Activated T-cell treated with anti-CD3 and anti-CD28 coated beads, Interleukin-2, amount 50 U/mL, for 4 hours (primary cell): Measurements from ENCODE around the gene SORCS3. TPM values are rescaled to one million over a fixed set of nuclear protein-coding genes. Genes with fewer than 3 reads are reported as not detected.

ENCODE experiments used
- ATAC-seq, 2 donors: fragments of 200-7000 bp; cut with Tn5 transposase; one replicate each; pipeline ENCODE4 v1.10.0; 2021
- DNase-seq: peaks from one replicate; pipeline ENCODE4 v3.0.0-alpha.2; 2020
- H3K27me3 Mint-ChIP-seq: one replicate; pipeline ENCODE4 v1.8.0; 2021; ENCODE audit warnings: low read depth, mixed read lengths
- H3K36me3 Mint-ChIP-seq: one replicate; pipeline ENCODE4 v1.8.0; 2022; ENCODE audit warnings: mixed read lengths; ENCODE audit not compliant: insufficient read depth
- H3K4me1 Mint-ChIP-seq: one replicate; pipeline ENCODE4 v1.8.0; 2021; ENCODE audit warnings: low read depth, mixed read lengths
- H3K4me3 Mint-ChIP-seq: one replicate; pipeline ENCODE4 v1.8.0; 2021; ENCODE audit warnings: mild to moderate bottlenecking, moderate library complexity, mixed read lengths
- H3K9me3 Mint-ChIP-seq: one replicate; pipeline ENCODE4 v1.8.0; 2021; ENCODE audit warnings: mixed read lengths
- total RNA-seq, 3 donors: library from RNA; stranded (reverse); gene quantifications; one replicate each; pipeline ENCODE4 v1.2.1, GENCODE V29; 2021

The SORCS3 gene
- total RNA-seq, 3 donors from 2014 or later = not detected

- no peaks in the 10 kb centered on the region for H3K9me3 Mint-ChIP-seq
- H3K27me3 Mint-ChIP-seq = no peaks in the 10 kb centered on the region
- no peak overlapping the region for H3K4me3 Mint-ChIP-seq
- no peak for ATAC-seq
- peaks cover 2% of the 10 kb centered on the region for H3K36me3 Mint-ChIP-seq
- H3K4me1 Mint-ChIP-seq = peaks cover under 1% of the 10 kb centered on the region
- no peak for DNase-seq
These were observed 262.3 kb downstream of the SORCS3 start for GRCh38 chr10:104903433-104903832.

- Mint-ChIP-seq H3K4me3 (no peak overlapping the region), H3K27me3 (no peaks in the 10 kb centered on the region), H3K4me1 (peaks cover 11% of the 10 kb centered on the region), H3K9me3 (no peaks in the 10 kb centered on the region), H3K36me3 (peaks cover 2% of the 10 kb centered on the region)
- ATAC-seq (no peak), DNase-seq (no peak)
These were observed 263.7 kb downstream of the SORCS3 start for GRCh38 chr10:104904753-104905323.

- peaks cover 2% of the 10 kb centered on the region for H3K36me3 Mint-ChIP-seq
- peaks cover 11% of the 10 kb centered on the region for H3K4me1 Mint-ChIP-seq
- ATAC-seq (no peak), DNase-seq (no peak)
- H3K9me3 Mint-ChIP-seq = no peaks in the 10 kb centered on the region
- no peak overlapping the region for H3K4me3 Mint-ChIP-seq
- H3K27me3 Mint-ChIP-seq = no peaks in the 10 kb centered on the region
These were observed 265.0 kb downstream of the SORCS3 start for GRCh38 chr10:104906112-104906511.

GRCh38 chr10:104907521-104907920 is 266.4 kb downstream of the SORCS3 start:
- H3K4me1 Mint-ChIP-seq = peaks cover 11% of the 10 kb centered on the region
- ATAC-seq (no peak), DNase-seq (no peak)
- H3K27me3 Mint-ChIP-seq = no peaks in the 10 kb centered on the region
- peaks cover 2% of the 10 kb centered on the region for H3K36me3 Mint-ChIP-seq
- H3K9me3 Mint-ChIP-seq = no peaks in the 10 kb centered on the region
- H3K4me3 Mint-ChIP-seq = no peak overlapping the region

GRCh38 chr10:104908581-104908980 is 267.5 kb downstream of the SORCS3 start:
- no peak for DNase-seq
- no peaks in the 10 kb centered on the region for H3K36me3 Mint-ChIP-seq
- H3K27me3 Mint-ChIP-seq = no peaks in the 10 kb centered on the region
- H3K4me1 Mint-ChIP-seq = peaks cover 11% of the 10 kb centered on the region
- ATAC-seq = no peak
- H3K4me3 Mint-ChIP-seq = no peak overlapping the region
- no peaks in the 10 kb centered on the region for H3K9me3 Mint-ChIP-seq

- Mint-ChIP-seq H3K27me3 (no peaks in the 10 kb centered on the region), H3K9me3 (no peaks in the 10 kb centered on the region), H3K4me3 (no peak overlapping the region), H3K36me3 (no peaks in the 10 kb centered on the region), H3K4me1 (peaks cover 11% of the 10 kb centered on the region)
- DNase-seq = no peak
- ATAC-seq = no peak
These were observed 269.6 kb downstream of the SORCS3 start for GRCh38 chr10:104910712-104911111.

- Mint-ChIP-seq H3K36me3 (no peaks in the 10 kb centered on the region), H3K4me3 (no peak overlapping the region), H3K4me1 (peaks cover 11% of the 10 kb centered on the region), H3K27me3 (no peaks in the 10 kb centered on the region), H3K9me3 (no peaks in the 10 kb centered on the region)
- ATAC-seq (no peak), DNase-seq (no peak)
These were observed 272.3 kb downstream of the SORCS3 start for GRCh38 chr10:104913390-104913789.

GRCh38 chr10:104920476-104920875 is 279.4 kb downstream of the SORCS3 start:
- Mint-ChIP-seq H3K4me3 (no peak overlapping the region), H3K36me3 (no peaks in the 10 kb centered on the region), H3K27me3 (peaks cover 2% of the 10 kb centered on the region), H3K4me1 (peaks cover 2% of the 10 kb centered on the region), H3K9me3 (no peaks in the 10 kb centered on the region)
- no peak for DNase-seq
- no peak for ATAC-seq

GRCh38 chr10:104921763-104922162 is 280.7 kb downstream of the SORCS3 start:
- Mint-ChIP-seq H3K4me1 (peaks cover 2% of the 10 kb centered on the region), H3K27me3 (peaks cover 2% of the 10 kb centered on the region), H3K4me3 (no peak overlapping the region), H3K9me3 (no peaks in the 10 kb centered on the region), H3K36me3 (no peaks in the 10 kb centered on the region)
- DNase-seq = no peak
- no peak for ATAC-seq

GRCh38 chr10:104922810-104923209 is 281.7 kb downstream of the SORCS3 start:
- Mint-ChIP-seq H3K4me3 (no peak overlapping the region), H3K9me3 (no peaks in the 10 kb centered on the region), H3K4me1 (peaks cover 2% of the 10 kb centered on the region), H3K27me3 (peaks cover 3% of the 10 kb centered on the region), H3K36me3 (no peaks in the 10 kb centered on the region)
- no peak for ATAC-seq
- no peak for DNase-seq

GRCh38 chr10:104923501-104923900 is 282.4 kb downstream of the SORCS3 start:
- H3K4me1 Mint-ChIP-seq = peaks cover 2% of the 10 kb centered on the region
- peaks cover 5% of the 10 kb centered on the region for H3K27me3 Mint-ChIP-seq
- H3K36me3 Mint-ChIP-seq = no peaks in the 10 kb centered on the region
- no peaks in the 10 kb centered on the region for H3K9me3 Mint-ChIP-seq
- no peak for ATAC-seq
- H3K4me3 Mint-ChIP-seq = no peak overlapping the region
- DNase-seq = no peak

GRCh38 chr10:104924101-104924795 is 283.2 kb downstream of the SORCS3 start:
- Mint-ChIP-seq H3K4me1 (peaks cover 2% of the 10 kb centered on the region), H3K9me3 (no peaks in the 10 kb centered on the region), H3K4me3 (no peak overlapping the region), H3K36me3 (no peaks in the 10 kb centered on the region), H3K27me3 (peaks cover 5% of the 10 kb centered on the region)
- ATAC-seq = no peak
- no peak for DNase-seq

GRCh38 chr10:104925232-104925851 is 284.3 kb downstream of the SORCS3 start:
- Mint-ChIP-seq H3K27me3 (peaks cover 5% of the 10 kb centered on the region), H3K36me3 (no peaks in the 10 kb centered on the region), H3K4me1 (peaks cover 2% of the 10 kb centered on the region), H3K9me3 (no peaks in the 10 kb centered on the region), H3K4me3 (no peak overlapping the region)
- ATAC-seq = no peak
- peak; percentile 5 for DNase-seq

- peaks cover 13% of the 10 kb centered on the region for H3K4me1 Mint-ChIP-seq
- H3K27me3 Mint-ChIP-seq = peaks cover 5% of the 10 kb centered on the region
- H3K9me3 Mint-ChIP-seq = no peaks in the 10 kb centered on the region
- DNase-seq (no peak), ATAC-seq (no peak)
- no peaks in the 10 kb centered on the region for H3K36me3 Mint-ChIP-seq
- H3K4me3 Mint-ChIP-seq = no peak overlapping the region
These were observed 287.6 kb downstream of the SORCS3 start for GRCh38 chr10:104928734-104929133.

- no peaks in the 10 kb centered on the region for H3K36me3 Mint-ChIP-seq
- no peak overlapping the region for H3K4me3 Mint-ChIP-seq
- peaks cover 37% of the 10 kb centered on the region for H3K4me1 Mint-ChIP-seq
- H3K27me3 Mint-ChIP-seq = peaks cover 3% of the 10 kb centered on the region
- no peak for DNase-seq
- no peak for ATAC-seq
- no peaks in the 10 kb centered on the region for H3K9me3 Mint-ChIP-seq
These were observed 290.6 kb downstream of the SORCS3 start for GRCh38 chr10:104931612-104932134.
